SU-DHL-6 (cell line): ENCODE results near the gene CIRBP.

Experiments used
- H2AFZ ChIP-seq: fragments of 200-600 bp; sonication (generic); 2 replicates; pipeline ENCODE4 v1.6.1; 2014; ENCODE audit warnings: low read depth, mild to moderate bottlenecking, moderate library complexity, mixed read lengths, antibody characterized with exemption, low read length; ENCODE audit not compliant: severe bottlenecking
- H3F3A ChIP-seq: fragments of 200-600 bp; shearing (Covaris generic); 2 replicates; pipeline ENCODE4 v1.6.0; 2016; ENCODE audit warnings: antibody characterized with exemption, mild to moderate bottlenecking; ENCODE audit not compliant: insufficient read depth
- H3K27ac ChIP-seq: fragments of 200-600 bp; sonication (generic); 2 replicates; pipeline ENCODE4 v1.5.1; 2016; ENCODE audit warnings: low read depth, mild to moderate bottlenecking, low read length, moderate library complexity, mixed read lengths
- H3K27me3 ChIP-seq: fragments of 200-600 bp; sonication (generic), shearing (Covaris generic); 2 replicates; pipeline ENCODE4 v1.6.0; 2014; ENCODE audit warnings: mild to moderate bottlenecking, low read length
- H3K36me3 ChIP-seq: fragments of 200-600 bp; sonication (generic); 2 replicates; pipeline ENCODE4 v1.6.1; 2014; ENCODE audit warnings: mild to moderate bottlenecking, low read length, mixed read lengths
- H3K4me2 ChIP-seq: fragments of 300-600, 200-600 bp; shearing (Covaris generic), sonication (generic); 2 replicates; pipeline ENCODE4 v1.6.0; 2014; ENCODE audit warnings: low read length, low read depth, mild to moderate bottlenecking; ENCODE audit not compliant: poor library complexity, severe bottlenecking
- H3K4me3 ChIP-seq: fragments of 200-600 bp; sonication (generic); 2 replicates; pipeline ENCODE4 v1.5.1; 2014; ENCODE audit warnings: antibody characterized with exemption, low read length, mild to moderate bottlenecking, mixed read lengths; ENCODE audit not compliant: insufficient read depth, poor library complexity, severe bottlenecking
- H3K79me2 ChIP-seq: fragments of 200-600 bp; sonication (generic); 2 replicates; pipeline ENCODE4 v1.6.1; 2014; ENCODE audit warnings: mild to moderate bottlenecking, low read length, moderate library complexity; ENCODE audit not compliant: insufficient read depth
- H3K9ac ChIP-seq: fragments of 200-600 bp; sonication (generic); 2 replicates; pipeline ENCODE4 v1.7.0; 2014; ENCODE audit warnings: mild to moderate bottlenecking, low read length
- H3K9me2 ChIP-seq: fragments of 200-600 bp; sonication (generic); replicated peaks from 2 replicates; pipeline ENCODE4 v1.6.1; 2014; ENCODE audit warnings: low read length; ENCODE audit not compliant: insufficient read depth
- H3K9me3 ChIP-seq: fragments of 200-600 bp; sonication (generic); 2 replicates; pipeline ENCODE4 v1.6.1; 2014; ENCODE audit warnings: low read length, mixed read lengths; ENCODE audit not compliant: insufficient read depth
- H4K20me1 ChIP-seq: fragments of 200-600 bp; sonication (generic); 2 replicates; pipeline ENCODE4 v1.6.1; 2014; ENCODE audit warnings: low read depth, mild to moderate bottlenecking, antibody characterized with exemption, low read length, moderate library complexity, mixed read lengths
- CTCF ChIP-seq: fragments of 200-600 bp; sonication (generic); IDR thresholded peaks from one replicate; pipeline ENCODE4 v1.5.1; 2017; ENCODE audit warnings: antibody characterized with exemption, mild to moderate bottlenecking, low read length, moderate library complexity; ENCODE audit not compliant: insufficient read depth, poor library complexity, severe bottlenecking
- EZH2phosphoT487 ChIP-seq: fragments of 200-600 bp; sonication (generic), shearing (Covaris generic); conservative IDR thresholded peaks from 2 replicates; pipeline ENCODE4 v1.6.1; 2018; ENCODE audit warnings: mild to moderate bottlenecking, antibody characterized with exemption, low read length, moderate library complexity, mixed read lengths

Gene CIRBP

GRCh38 chr19:1313695-1314613, 44.8 kb downstream of the CIRBP start:
- Histone ChIP-seq H4K20me1 (no peaks in the 10 kb centered on the region), H3K9me3 (no peaks in the 10 kb centered on the region), H3K9ac (no peak overlapping the region), H3K27me3 (no peaks in the 10 kb centered on the region), H3K4me2 (no peak overlapping the region), H3K4me3 (no peak overlapping the region), H3K79me2 (no peaks in the 10 kb centered on the region), H3K27ac (no peak overlapping the region), H2AFZ (no peak overlapping the region), H3F3A (no peaks in the 10 kb centered on the region), H3K9me2 (no peaks in the 10 kb centered on the region), H3K36me3 (no peaks in the 10 kb centered on the region)
- TF ChIP-seq EZH2phosphoT487 (no peak), CTCF (no peak)

DNA sequence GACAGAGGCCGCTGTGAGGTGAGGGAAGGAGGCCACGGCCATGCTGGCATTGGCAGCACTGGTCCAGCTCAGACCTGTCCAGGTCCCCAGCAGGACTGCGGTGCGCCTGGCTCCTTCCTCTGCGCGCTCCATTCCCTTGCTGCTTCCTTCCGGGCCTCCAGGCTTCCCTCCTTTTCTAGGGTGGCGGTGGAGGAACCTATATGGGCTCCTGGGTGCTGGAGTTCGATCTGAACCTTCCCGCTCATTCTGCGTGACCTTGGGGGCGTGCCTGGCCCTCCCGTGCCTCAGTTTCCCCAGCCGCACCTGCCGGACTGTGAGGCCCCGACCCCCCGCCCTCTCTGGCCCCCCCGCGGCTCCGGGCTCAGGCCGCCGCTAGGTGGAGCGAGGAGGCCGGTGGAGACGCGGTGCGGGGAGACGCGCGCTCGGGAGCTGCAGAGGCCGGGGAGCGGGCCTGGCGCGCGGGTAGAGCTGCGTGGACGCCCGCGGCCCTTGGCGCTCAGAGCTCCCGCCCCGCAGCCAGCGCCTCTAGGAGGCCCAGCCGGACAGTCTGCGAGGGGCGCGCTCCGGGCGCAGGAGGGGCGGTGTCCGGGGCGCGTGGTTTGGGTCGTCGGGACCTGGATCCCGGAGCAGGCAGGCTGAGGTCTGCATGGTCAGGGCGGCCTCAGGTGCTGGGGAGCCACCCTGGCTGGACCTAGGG, 46.5 kb downstream of the CIRBP start:
- peak; percentile 59 for TF ChIP-seq CTCF
- no peak for TF ChIP-seq EZH2phosphoT487
- no peaks in the 10 kb centered on the region for H3K27me3 ChIP-seq
- H3K79me2 ChIP-seq: no peaks in the 10 kb centered on the region
- no peak overlapping the region for H3K4me2 ChIP-seq
- no peak overlapping the region for H3K4me3 ChIP-seq
- no peaks in the 10 kb centered on the region for H3K36me3 ChIP-seq
- no peaks in the 10 kb centered on the region for H3K9me2 ChIP-seq
- no peaks in the 10 kb centered on the region for H3F3A ChIP-seq
- H3K27ac ChIP-seq: no peak overlapping the region
- no peaks in the 10 kb centered on the region for H3K9me3 ChIP-seq
- no peaks in the 10 kb centered on the region for H4K20me1 ChIP-seq
- no peak overlapping the region for H2AFZ ChIP-seq
- H3K9ac ChIP-seq: no peak overlapping the region

DNA sequence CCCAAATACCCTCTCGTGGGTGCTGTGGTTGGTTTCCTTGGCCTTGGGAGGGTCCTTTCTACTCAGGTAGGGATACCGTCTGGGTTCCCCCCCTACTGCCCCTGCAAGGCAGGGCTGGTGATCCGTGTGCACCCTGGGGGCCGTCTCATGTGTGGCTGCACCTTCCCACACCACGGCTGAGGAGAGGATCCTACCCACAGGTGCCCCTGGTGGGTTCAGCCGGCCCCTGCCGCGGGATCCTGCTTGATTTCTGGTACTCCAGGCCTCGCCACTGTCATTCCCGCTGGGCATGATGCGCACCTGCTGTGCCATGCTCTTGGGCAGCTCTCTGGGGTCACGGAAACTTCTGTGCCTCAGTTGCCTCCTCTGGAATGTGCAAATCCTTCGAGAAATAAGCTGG, 47.3 kb downstream of the CIRBP start:
- Histone ChIP-seq H3K4me3 (no peak overlapping the region), H3K36me3 (no peaks in the 10 kb centered on the region), H3K79me2 (no peaks in the 10 kb centered on the region), H4K20me1 (no peaks in the 10 kb centered on the region), H3K9me3 (no peaks in the 10 kb centered on the region), H3K9ac (no peak overlapping the region), H3K9me2 (no peaks in the 10 kb centered on the region), H2AFZ (no peak overlapping the region), H3K4me2 (no peak overlapping the region), H3F3A (no peaks in the 10 kb centered on the region), H3K27me3 (no peaks in the 10 kb centered on the region), H3K27ac (no peak overlapping the region)
- TF ChIP-seq CTCF (no peak), EZH2phosphoT487 (no peak)
